Endothelial cell of umbilical vein (primary cell): ENCODE measurements around the gene ACVRL1. TPM values are rescaled to one million over a fixed set of nuclear protein-coding genes. Genes with fewer than 3 reads are reported as not detected.

Experiments used
- BruUV-seq: library from RNA; stranded (reverse); fragments of 400-500 nt; replicated peaks from 2 replicates; lab custom pipeline; 2021; lab: Mats Ljungman, UMichigan
- CTCF ChIA-PET: fragments of 300-600, 350-600 bp; sonication (Branson Sonifier 250); formaldehyde crosslinking; loops from one replicate; lab custom pipeline; 2021; ENCODE audit warnings: antibody characterized with exemption, inconsistent platforms; lab: Charles Lee
- POLR2A ChIA-PET: fragments of 300-600, 350-600 bp; sonication (Branson Sonifier 250); formaldehyde crosslinking; loops from one replicate; lab custom pipeline; 2021; ENCODE audit warnings: antibody characterized with exemption, inconsistent platforms; lab: Charles Lee
- DNase-seq: peaks from one replicate; pipeline ENCODE4 v3.0.0-alpha.2; 2011; ENCODE audit warnings: low read depth, low spot score
- FAIRE-seq: peaks from 2 replicates; lab custom pipeline; 2011; peaks lifted over from hg19 to GRCh38; lab: Jason Lieb, UNC
- H2AFZ ChIP-seq: 2 replicates; pipeline ENCODE4 v1.6.0; 2012; ENCODE audit warnings: low read depth, low read length, control low read depth, inconsistent platforms
- H3K27ac ChIP-seq: 2 replicates; pipeline ENCODE4 v1.5.1; 2011; ENCODE audit warnings: low read depth, mild to moderate bottlenecking, control low read depth, low read length, moderate library complexity; ENCODE audit not compliant: insufficient read depth
- H3K27me3 ChIP-seq, 2 experiments: 2 replicates each; pipeline versions ENCODE4 v1.6.0 to v1.6.1; 2011; ENCODE audit warnings: low read length in 2 of 2, mixed read lengths in 1 of 2; ENCODE audit not compliant: control insufficient read depth in 2 of 2, insufficient read depth in 2 of 2
- H3K36me3 ChIP-seq, 2 experiments: 2 replicates in 1 of 2; 3 replicates in 1 of 2; pipeline ENCODE4 v1.5.1; 2011; ENCODE audit warnings: low read length in 2 of 2, mild to moderate bottlenecking in 1 of 2, moderate library complexity in 1 of 2; ENCODE audit not compliant: control insufficient read depth in 2 of 2, insufficient read depth in 2 of 2; ENCODE audit errors: extremely low read depth in 1 of 2
- H3K4me1 ChIP-seq: 3 replicates; pipeline ENCODE4 v1.5.1; 2011; ENCODE audit warnings: mild to moderate bottlenecking, low read length; ENCODE audit not compliant: control insufficient read depth, insufficient read depth; ENCODE audit errors: extremely low read depth
- H3K4me2 ChIP-seq: 2 replicates; pipeline ENCODE4 v1.6.1; 2011; ENCODE audit warnings: low read length, control low read depth, mixed read lengths; ENCODE audit not compliant: insufficient read depth
- H3K4me3 ChIP-seq, 3 experiments: fragments of 200-600 bp in 1 of 3; sonication (generic), shearing (Covaris generic) in 1 of 3; replicated peaks in 1 of 3; 2 replicates each; pipeline ENCODE4 v1.5.1; 2011 to 2016; ENCODE audit warnings: control low read depth in 3 of 3, low read length in 3 of 3, mild to moderate bottlenecking in 2 of 3, inconsistent platforms in 1 of 3, low read depth in 1 of 3, moderate library complexity in 1 of 3; ENCODE audit not compliant: insufficient read depth in 1 of 3
- H3K79me2 ChIP-seq: 2 replicates; pipeline ENCODE4 v1.6.0; 2012; ENCODE audit warnings: low read length, inconsistent platforms; ENCODE audit not compliant: control insufficient read depth, insufficient read depth
- H3K9ac ChIP-seq: replicated peaks from 2 replicates; pipeline ENCODE3; 2011; ENCODE audit warnings: low read length, control low read depth; ENCODE audit not compliant: insufficient read depth; ENCODE audit errors: extremely low read depth
- H3K9me1 ChIP-seq: replicated peaks from 3 replicates; pipeline ENCODE4 v1.6.0; 2011; ENCODE audit warnings: mild to moderate bottlenecking, low read length; ENCODE audit not compliant: control insufficient read depth, insufficient read depth; ENCODE audit errors: extremely low read depth
- H3K9me3 ChIP-seq: replicated peaks from 2 replicates; pipeline ENCODE4 v1.5.1; 2012; ENCODE audit warnings: low read length, inconsistent platforms; ENCODE audit not compliant: control insufficient read depth, insufficient read depth
- H4K20me1 ChIP-seq: replicated peaks from 2 replicates; pipeline ENCODE3; 2011; ENCODE audit warnings: mild to moderate bottlenecking, low read length; ENCODE audit not compliant: control insufficient read depth, insufficient read depth; ENCODE audit errors: extremely low read depth
- CTCF ChIP-seq, 2 donors: IDR thresholded peaks; 1 replicate in 1 of 2; 2 replicates in 1 of 2; pipeline ENCODE4 v1.5.1; 2011; ENCODE audit warnings: low read length in 2 of 2, mild to moderate bottlenecking in 2 of 2, moderate library complexity in 2 of 2, control low read depth in 1 of 2, inconsistent platforms in 1 of 2, low read depth in 1 of 2; ENCODE audit not compliant: insufficient read depth in 1 of 2; ENCODE audit errors: extremely low read depth in 1 of 2
- FOS ChIP-seq: IDR thresholded peaks from 2 replicates; pipeline ENCODE4 v1.6.1; 2011; ENCODE audit warnings: mild to moderate bottlenecking, low read length, moderate library complexity, borderline replicate concordance; ENCODE audit not compliant: insufficient read depth
- JUN ChIP-seq: IDR thresholded peaks from 2 replicates; pipeline ENCODE4 v1.6.1; 2011; ENCODE audit warnings: borderline replicate concordance, low read depth; ENCODE audit not compliant: insufficient read length, insufficient read depth
- POLR2A ChIP-seq: IDR thresholded peaks from 2 replicates; pipeline ENCODE4 v1.6.1; 2012; ENCODE audit warnings: low read depth, mild to moderate bottlenecking, control low read depth, low read length
- POLR2AphosphoS5 ChIP-seq: IDR thresholded peaks from 2 replicates; pipeline ENCODE4 v1.6.1; 2012; ENCODE audit warnings: low read depth, mild to moderate bottlenecking, control low read depth, low read length, moderate library complexity; ENCODE audit not compliant: insufficient read depth
- dilution Hi-C: fragments of 300-500 bp; cut with MboI; formaldehyde crosslinking; loops from one replicate; pipeline ENCODE4 v1.15.0; 2019; ENCODE audit warnings: low sequenced_read_pairs; ENCODE audit not compliant: extremely low pct_ligation_motif_present
- intact Hi-C: fragments of 100-400 bp; cut with micrococcal nuclease; formaldehyde crosslinking; loops from one replicate; pipeline ENCODE4 v1.10.0; 2022
- polyA plus RNA-seq, 4 experiments: library from polyadenylated mRNA; depleted of rRNA in 3 of 4; stranded (reverse) in 3 of 4; unstranded in 1 of 4; fragments of >200 nt; gene quantifications; 2 replicates each; pipeline versions ENCODE4 v1.2.1 to v1.2.3, GENCODE V29; 2011 to 2012; ENCODE audit warnings: missing spikeins in 1 of 4
- total RNA-seq: library from RNA; stranded (reverse); gene quantifications from 2 replicates; pipeline ENCODE4 v1.2.3, GENCODE V29; 2021

Gene ACVRL1
- total and polyA plus RNA-seq, 2 donors (not counting 3 experiments of a cell fraction or from before 2014, with no cell fraction given), result 355 to 404 TPM

- Histone ChIP-seq H3K9me3 (no peaks in the 10 kb centered on the region), H3K4me3 (peak overlapping the region; percentile 57 to 89 (median 73)), H3K36me3 (no peaks in the 10 kb centered on the region), H3K9me1 (no peaks in the 10 kb centered on the region), H4K20me1 (peaks cover 2% of the 10 kb centered on the region), H3K9ac (peak overlapping the region; percentile 77), H3K27me3 (peaks cover 0 to 4% of the 10 kb centered on the region in 2 experiments), H3K4me2 (peak overlapping the region; percentile 88), H2AFZ (peak overlapping the region; percentile 30), H3K79me2 (peaks cover 54% of the 10 kb centered on the region), H3K27ac (peak overlapping the region; percentile 58), H3K4me1 (peaks cover 28% of the 10 kb centered on the region)
- BruUV-seq, result no TSS peak
- FAIRE-seq (peak; percentile 46), DNase-seq (peak; percentile 15)
- ChIA-PET CTCF (interaction anchor here (1.1 to 3.7 kb wide), 2 partner anchors 19 to 73 kb away, joined by 4 to 24 read pairs; no protein-coding TSS in a partner anchor), POLR2A (no interaction called here)
- dilution Hi-C loops, result no loop called here
- no peak for TF ChIP-seq POLR2AphosphoS5
- TF ChIP-seq JUN, result no peak
- TF ChIP-seq FOS, result no peak
- TF ChIP-seq POLR2A, result no peak
- no peak for TF ChIP-seq CTCF (IDR thresholded peaks at IDR 0.05; ENCODE audit: extremely low read depth in 1 of 2, insufficient read depth in 1 of 2, low read depth in 1 of 2, low read length in 2 of 2)
- intact Hi-C loops, result loop anchor here (1.0 to 2.0 kb wide), 2 partner anchors 26 to 29 kb away; no protein-coding TSS in a partner anchor
Observed at GRCh38 chr12:51951843-51952722, 44.8 kb downstream of the ACVRL1 start.
